HepG2 (cell line): ENCODE results near the gene TRAPPC4. TPM values are rescaled to one million over a fixed set of nuclear protein-coding genes. Genes with fewer than 3 reads are reported as not detected.

Experiments
- ATAC-seq: fragments of 200-7000 bp; cut with Tn5 transposase; 3 replicates; pipeline ENCODE4 v1.9.1; 2020; ENCODE audit warnings: mild to moderate bottlenecking, moderate library complexity
- BruUV-seq: library from RNA; stranded (reverse); fragments of 400-500 nt; replicated peaks from 2 replicates; lab custom pipeline; 2021; lab: Mats Ljungman, UMichigan
- CTCF ChIA-PET: fragments of 300-600 bp; formaldehyde crosslinking; extraction: SDS; loops from one replicate; lab custom pipeline; 2021; ENCODE audit warnings: low total read pairs, inconsistent platforms, low intra/inter-chr PET ratio; lab: Yijun Ruan, JAX
- POLR2A ChIA-PET: fragments of 350-600 bp; sonication (Branson Sonifier 250); formaldehyde crosslinking; loops from one replicate; lab custom pipeline; 2020; ENCODE audit warnings: antibody characterized with exemption, inconsistent platforms; lab: Yijun Ruan, JAX
- DNase-seq: peaks from one replicate; pipeline ENCODE4 v3.0.0-alpha.2; 2015; ENCODE audit warnings: low spot score
- FAIRE-seq: peaks from 3 replicates; lab custom pipeline; 2011; peaks lifted over from hg19 to GRCh38; lab: Jason Lieb, UNC
- H2AFZ ChIP-seq: one replicate; pipeline ENCODE4 v1.6.1; 2011; ENCODE audit warnings: low read length, inconsistent platforms
- H3K27ac ChIP-seq: fragments of 300-600 bp; 3 replicates; pipeline ENCODE4 v1.8.0; 2011; ENCODE audit warnings: mixed run types, mild to moderate bottlenecking, mixed read lengths, low read length, inconsistent platforms; ENCODE audit not compliant: insufficient read depth; ENCODE audit errors: extremely low read length
- H3K27me3 ChIP-seq, 2 experiments: fragments of 200-600 bp in 1 of 2; 2 replicates in 1 of 2; 3 replicates in 1 of 2; pipeline versions ENCODE4 v1.6.0 to v1.8.0; 2011; ENCODE audit warnings: low read length in 2 of 2, mild to moderate bottlenecking in 2 of 2, moderate library complexity in 2 of 2, inconsistent platforms in 1 of 2; ENCODE audit not compliant: insufficient read depth in 2 of 2, control insufficient read depth in 1 of 2
- H3K36me3 ChIP-seq, 2 experiments: fragments of 200-600 bp in 1 of 2; replicated peaks in 1 of 2; 2 replicates in 1 of 2; 3 replicates in 1 of 2; pipeline versions ENCODE4 v1.5.1 to v1.8.0; 2011; ENCODE audit warnings: low read length in 2 of 2, inconsistent platforms in 1 of 2; ENCODE audit not compliant: insufficient read depth in 2 of 2, control insufficient read depth in 1 of 2
- H3K4me1 ChIP-seq: 2 replicates; pipeline ENCODE4 v1.5.1; 2012; ENCODE audit warnings: low read length, inconsistent platforms; ENCODE audit not compliant: insufficient read depth
- H3K4me2 ChIP-seq: 2 replicates; pipeline ENCODE4 v1.6.0; 2011; ENCODE audit warnings: low read depth, low read length, inconsistent platforms
- H3K4me3 ChIP-seq, 3 experiments: fragments of 200-600 bp in 1 of 3; sonication (generic), shearing (Covaris generic) in 1 of 3; replicated peaks in 1 of 3; 2 replicates each; pipeline ENCODE4 v1.5.1; 2011 to 2016; ENCODE audit warnings: low read length in 3 of 3, inconsistent platforms in 2 of 3, low read depth in 2 of 3, mild to moderate bottlenecking in 2 of 3, control low read depth in 1 of 3, mixed read lengths in 1 of 3; ENCODE audit not compliant: insufficient read depth in 1 of 3
- H3K79me2 ChIP-seq: one replicate; pipeline ENCODE4 v1.6.1; 2011; ENCODE audit warnings: low read length, inconsistent platforms; ENCODE audit not compliant: insufficient read depth
- H3K9ac ChIP-seq: 2 replicates; pipeline ENCODE4 v1.6.0; 2011; ENCODE audit warnings: mild to moderate bottlenecking, low read depth, low read length, inconsistent platforms; ENCODE audit not compliant: insufficient read depth
- H3K9me3 ChIP-seq: 2 replicates; pipeline ENCODE4 v1.5.1; 2012; ENCODE audit warnings: mild to moderate bottlenecking, low read length
- H4K20me1 ChIP-seq: 2 replicates; pipeline ENCODE4 v1.6.0; 2011; ENCODE audit warnings: inconsistent platforms, mild to moderate bottlenecking, low read length, moderate library complexity; ENCODE audit not compliant: insufficient read depth
- SMARCE1 ChIP-seq: fragments of 450-650 bp; IDR thresholded peaks from 2 replicates; pipeline ENCODE4 v1.6.1; 2017; ENCODE audit warnings: borderline replicate concordance
- TFE3 ChIP-seq: IDR thresholded peaks from 2 replicates; pipeline ENCODE4 v1.6.1; 2016
- whole genome bisulfite sequencing: methylation state at CpG from one replicate; pipeline ENCODE4 v1.1.6; 2017; ENCODE audit warnings: low lambda C conversion rate; 5-methylcytosine and 5-hydroxymethylcytosine counted together
- in situ Hi-C: cut with HindIII; loops from 2 replicates; pipeline ENCODE4 v1.10.0; 2017; ENCODE audit warnings: low pct_unique_long_range_greater_than_20kb; ENCODE audit not compliant: extremely low pct_ligation_motif_present
- intact Hi-C: fragments of 100-400 bp; cut with micrococcal nuclease; formaldehyde crosslinking; loops from one replicate; pipeline ENCODE4 v1.10.0; 2022; ENCODE audit not compliant: unreplicated experiment
- polyA plus RNA-seq, 8 experiments: library from polyadenylated mRNA; depleted of rRNA in 3 of 8; stranded (reverse) in 7 of 8; unstranded in 1 of 8; fragments of >200 nt; fragmentation: Illumina TruSeq in 4 of 8; extraction: Trizol in 4 of 8; gene quantifications; 2 replicates each; pipeline versions ENCODE4 v1.2.1 to v1.2.3, GENCODE V29; 2011 to 2016; ENCODE audit warnings: low read depth in 4 of 8, missing spikeins in 1 of 8, mixed read lengths in 1 of 8; ENCODE audit not compliant: insufficient read depth in 1 of 8
- total RNA-seq, 5 experiments: library from RNA; depleted of rRNA; stranded (reverse); fragments of >200 nt; fragmentation: Illumina TruSeq; extraction: Trizol; gene quantifications; 2 replicates each; pipeline ENCODE4 v1.2.3, GENCODE V29; 2016; ENCODE audit warnings: low read depth in 1 of 5
- TF ChIP-seq, protein P1 (sequence below): sonication (generic); formaldehyde crosslinking; IDR thresholded peaks from one replicate; pipeline ENCODE4 v1.5.1; 2020; ENCODE audit warnings: mild to moderate bottlenecking, missing genetic modification reagents; ENCODE audit errors: not compliant biosample characterization

Gene TRAPPC4
- total and polyA plus RNA-seq, 2 of the 13 experiments (the other 11 are each of a cell fraction or from before 2014, with no cell fraction given) = 97.4 to 140 TPM

- ChIA-PET CTCF (no interaction called here), POLR2A (no interaction called here)
- no peaks in the 10 kb centered on the region for H3K9me3 ChIP-seq
- DNase-seq = no peak
- in situ Hi-C loops = no loop called here
- no peak overlapping the region for H3K4me2 ChIP-seq
- ATAC-seq = no peak
- no peak overlapping the region for H3K9ac ChIP-seq
- H3K4me3 ChIP-seq = no peak overlapping the region
- H3K79me2 ChIP-seq = no peaks in the 10 kb centered on the region
- 93% methylated on average over 4 of the region's 4 CpGs for WGBS
- TF ChIP-seq SMARCE1 (no peak), TFE3 (CRISPR knock-in tag) (no peak)
- TF ChIP-seq, protein P1, sequence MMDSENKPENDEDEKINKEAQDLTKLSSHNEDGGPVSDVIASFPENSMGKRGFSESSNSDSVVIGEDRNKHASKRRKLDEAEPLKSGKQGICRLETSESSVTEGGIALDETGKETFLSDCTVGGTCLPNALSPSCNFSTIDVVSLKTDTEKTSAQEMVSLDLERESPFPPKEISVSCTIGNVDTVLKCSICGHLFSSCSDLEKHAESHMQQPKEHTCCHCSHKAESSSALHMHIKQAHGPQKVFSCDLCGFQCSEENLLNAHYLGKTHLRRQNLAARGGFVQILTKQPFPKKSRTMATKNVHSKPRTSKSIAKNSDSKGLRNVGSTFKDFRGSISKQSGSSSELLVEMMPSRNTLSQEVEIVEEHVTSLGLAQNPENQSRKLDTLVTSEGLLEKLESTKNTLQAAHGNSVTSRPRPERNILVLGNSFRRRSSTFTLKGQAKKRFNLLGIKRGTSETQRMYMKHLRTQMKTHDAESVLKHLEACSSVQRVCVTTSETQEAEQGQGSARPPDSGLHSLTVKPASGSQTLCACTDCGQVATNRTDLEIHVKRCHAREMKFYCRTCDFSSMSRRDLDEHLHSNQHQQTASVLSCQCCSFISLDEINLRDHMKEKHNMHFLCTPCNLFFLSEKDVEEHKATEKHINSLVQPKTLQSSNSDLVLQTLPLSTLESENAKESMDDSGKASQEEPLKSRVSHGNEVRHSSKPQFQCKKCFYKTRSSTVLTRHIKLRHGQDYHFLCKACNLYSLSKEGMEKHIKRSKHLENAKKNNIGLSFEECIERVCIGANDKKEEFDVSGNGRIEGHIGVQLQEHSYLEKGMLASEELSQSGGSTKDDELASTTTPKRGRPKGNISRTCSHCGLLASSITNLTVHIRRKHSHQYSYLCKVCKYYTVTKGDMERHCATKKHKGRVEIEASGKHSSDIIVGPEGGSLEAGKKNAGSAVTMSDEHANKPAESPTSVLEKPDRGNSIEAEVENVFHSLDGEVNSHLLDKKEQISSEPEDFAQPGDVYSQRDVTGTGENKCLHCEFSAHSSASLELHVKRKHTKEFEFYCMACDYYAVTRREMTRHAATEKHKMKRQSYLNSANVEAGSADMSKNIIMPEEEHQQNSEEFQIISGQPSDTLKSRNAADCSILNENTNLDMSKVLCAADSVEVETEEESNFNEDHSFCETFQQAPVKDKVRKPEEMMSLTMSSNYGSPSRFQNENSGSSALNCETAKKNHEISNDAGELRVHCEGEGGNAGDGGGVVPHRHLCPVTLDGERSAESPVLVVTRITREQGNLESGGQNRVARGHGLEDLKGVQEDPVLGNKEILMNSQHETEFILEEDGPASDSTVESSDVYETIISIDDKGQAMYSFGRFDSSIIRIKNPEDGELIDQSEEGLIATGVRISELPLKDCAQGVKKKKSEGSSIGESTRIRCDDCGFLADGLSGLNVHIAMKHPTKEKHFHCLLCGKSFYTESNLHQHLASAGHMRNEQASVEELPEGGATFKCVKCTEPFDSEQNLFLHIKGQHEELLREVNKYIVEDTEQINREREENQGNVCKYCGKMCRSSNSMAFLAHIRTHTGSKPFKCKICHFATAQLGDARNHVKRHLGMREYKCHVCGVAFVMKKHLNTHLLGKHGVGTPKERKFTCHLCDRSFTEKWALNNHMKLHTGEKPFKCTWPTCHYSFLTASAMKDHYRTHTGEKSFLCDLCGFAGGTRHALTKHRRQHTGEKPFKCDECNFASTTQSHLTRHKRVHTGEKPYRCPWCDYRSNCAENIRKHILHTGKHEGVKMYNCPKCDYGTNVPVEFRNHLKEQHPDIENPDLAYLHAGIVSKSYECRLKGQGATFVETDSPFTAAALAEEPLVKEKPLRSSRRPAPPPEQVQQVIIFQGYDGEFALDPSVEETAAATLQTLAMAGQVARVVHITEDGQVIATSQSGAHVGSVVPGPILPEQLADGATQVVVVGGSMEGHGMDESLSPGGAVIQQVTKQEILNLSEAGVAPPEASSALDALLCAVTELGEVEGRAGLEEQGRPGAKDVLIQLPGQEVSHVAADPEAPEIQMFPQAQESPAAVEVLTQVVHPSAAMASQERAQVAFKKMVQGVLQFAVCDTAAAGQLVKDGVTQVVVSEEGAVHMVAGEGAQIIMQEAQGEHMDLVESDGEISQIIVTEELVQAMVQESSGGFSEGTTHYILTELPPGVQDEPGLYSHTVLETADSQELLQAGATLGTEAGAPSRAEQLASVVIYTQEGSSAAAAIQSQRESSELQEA = no peak
- FAIRE-seq = no peak
- peaks cover 8 to 40% of the 10 kb centered on the region in 2 experiments; a peak in 4 of 5 replicates for H3K36me3 ChIP-seq
- H3K27me3 ChIP-seq = no peaks in the 10 kb centered on the region
- no peak overlapping the region for H2AFZ ChIP-seq
- no peaks in the 10 kb centered on the region for H4K20me1 ChIP-seq
- intact Hi-C loops = no loop called here
- H3K27ac ChIP-seq = no peak overlapping the region
- no peaks in the 10 kb centered on the region for H3K4me1 ChIP-seq
- no TSS peak for BruUV-seq
These were observed 11.9 kb upstream of the TRAPPC4 start for GRCh38 chr11:119006656-119007055.
